Skeletal muscle satellite cell (primary cell): ENCODE measurements around the gene RSPH6A.

ENCODE experiments used
- H3K27me3 ChIP-seq: 2 replicates; pipeline ENCODE4 v1.7.0; 2013; ENCODE audit warnings: low read length; ENCODE audit not compliant: control insufficient read depth, insufficient read depth
- H3K36me3 ChIP-seq: 2 replicates; pipeline ENCODE4 v1.7.0; 2013; ENCODE audit warnings: mild to moderate bottlenecking, control low read depth, low read length; ENCODE audit not compliant: insufficient read depth
- H3K4me1 ChIP-seq: 2 replicates; pipeline ENCODE4 v1.7.0; 2013; ENCODE audit warnings: low read length; ENCODE audit not compliant: control insufficient read depth, insufficient read depth
- H3K4me2 ChIP-seq: 2 replicates; pipeline ENCODE4 v1.7.0; 2013; ENCODE audit warnings: mild to moderate bottlenecking, low read length
- H3K4me3 ChIP-seq: 2 replicates; pipeline ENCODE4 v1.7.0; 2013; ENCODE audit warnings: low read length
- H3K9ac ChIP-seq: 2 replicates; pipeline ENCODE4 v1.7.0; 2013; ENCODE audit warnings: mild to moderate bottlenecking, low read depth, low read length, moderate library complexity
- H3K9me3 ChIP-seq: replicated peaks from 2 replicates; pipeline ENCODE4 v1.7.0; 2013; ENCODE audit warnings: mild to moderate bottlenecking, control low read depth, low read length

Gene RSPH6A

DNA sequence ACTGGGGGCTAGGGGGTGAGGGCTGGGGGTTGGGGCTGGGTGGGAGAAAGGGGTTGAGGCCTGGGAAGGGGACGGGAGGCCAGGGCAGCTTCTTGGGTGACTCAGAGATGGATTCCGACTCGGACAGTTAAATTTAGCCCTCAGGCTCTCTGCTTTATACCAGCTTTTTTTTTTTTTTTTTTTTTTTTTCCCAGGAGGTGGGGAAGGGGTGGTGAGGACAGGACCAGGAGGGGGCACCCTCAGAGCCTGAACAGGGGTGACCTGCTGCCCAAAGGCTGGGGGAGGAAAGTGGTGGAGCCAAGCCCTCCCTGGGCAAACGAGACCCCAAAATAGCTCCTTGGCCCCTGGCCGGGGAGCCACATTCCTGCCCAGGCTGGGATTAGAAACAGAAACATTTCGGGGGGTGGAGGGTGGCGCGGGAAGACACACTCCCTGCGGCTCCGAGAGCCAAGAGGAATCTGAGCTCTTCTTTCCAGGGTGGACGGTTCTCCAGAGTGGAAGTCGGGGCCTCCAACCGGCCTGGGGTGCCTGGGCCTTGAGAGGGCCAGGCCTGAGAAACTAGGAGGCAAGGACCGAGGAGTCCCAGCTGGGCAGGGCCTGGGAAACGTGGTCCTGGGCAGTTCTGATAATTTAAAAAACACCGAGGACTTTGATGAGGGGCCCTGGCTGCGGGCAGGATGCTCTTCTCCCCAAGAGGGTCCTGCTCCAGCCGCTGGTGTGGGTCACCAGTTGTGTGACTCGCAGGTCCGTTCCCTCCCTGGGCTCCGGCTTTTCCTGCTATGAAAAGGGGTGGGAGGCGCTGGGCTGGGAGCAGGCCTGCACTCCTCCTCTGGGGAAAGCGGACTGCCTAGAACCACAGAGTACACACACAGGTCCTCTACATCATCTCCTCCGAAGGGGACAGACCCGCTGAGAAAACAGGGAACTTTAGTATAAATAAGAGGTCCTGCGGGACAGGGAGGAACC, 32.0 kb downstream of the RSPH6A start:
- H3K9ac ChIP-seq, result peak overlapping the region; percentile 80
- H3K4me3 ChIP-seq, result peak overlapping the region; percentile 74
- H3K4me1 ChIP-seq, result peaks cover 58% of the 10 kb centered on the region
- H3K4me2 ChIP-seq, result peak overlapping the region; percentile 82
- no peaks in the 10 kb centered on the region for H3K9me3 ChIP-seq
- H3K27me3 ChIP-seq, result no peaks in the 10 kb centered on the region
- H3K36me3 ChIP-seq, result peaks cover 51% of the 10 kb centered on the region

DNA sequence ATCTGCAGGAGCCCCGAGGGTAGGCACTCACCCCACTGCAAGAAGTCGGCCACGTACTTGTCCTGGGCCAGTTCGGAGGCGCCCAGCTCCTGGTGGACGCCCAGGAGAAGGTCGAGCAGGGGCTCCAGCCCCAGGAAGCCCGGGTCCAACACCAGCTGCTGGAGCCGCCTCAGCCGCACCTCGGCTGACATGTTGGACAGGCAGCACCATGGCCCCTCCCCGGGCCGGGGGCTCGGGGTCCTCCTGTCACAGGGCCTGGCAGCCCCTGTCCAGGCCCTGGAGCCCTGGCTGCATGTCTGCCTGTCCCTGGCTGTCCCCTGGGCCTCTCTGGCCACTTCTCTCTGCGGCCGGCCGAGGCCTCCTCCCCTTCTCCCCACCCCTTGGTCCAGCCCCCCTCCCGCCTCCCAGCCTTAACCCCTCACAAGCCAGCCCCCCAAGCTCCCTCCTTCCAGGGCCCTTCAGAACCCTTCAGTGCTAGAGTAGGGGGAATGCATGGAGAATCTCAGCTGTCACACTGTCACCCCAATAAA, 32.9 kb downstream of the RSPH6A start, which contains the start of gene DMPK:
TSS of gene DMPK (minus strand) at position 329 of the 530 bp plus-strand sequence. CDS start at position 191, 138 bp downstream.
- peaks cover 53% of the 10 kb centered on the region for H3K36me3 ChIP-seq
- H3K9ac ChIP-seq, result peak within 1 kb of the TSS; percentile 80
- peak within 1 kb of the TSS; percentile 74 for H3K4me3 ChIP-seq
- no peaks in the 10 kb centered on the region for H3K27me3 ChIP-seq
- no peaks in the 10 kb centered on the region for H3K9me3 ChIP-seq
- peaks cover 58% of the 10 kb centered on the region for H3K4me1 ChIP-seq
- peak within 1 kb of the TSS; percentile 82 for H3K4me2 ChIP-seq

DNA sequence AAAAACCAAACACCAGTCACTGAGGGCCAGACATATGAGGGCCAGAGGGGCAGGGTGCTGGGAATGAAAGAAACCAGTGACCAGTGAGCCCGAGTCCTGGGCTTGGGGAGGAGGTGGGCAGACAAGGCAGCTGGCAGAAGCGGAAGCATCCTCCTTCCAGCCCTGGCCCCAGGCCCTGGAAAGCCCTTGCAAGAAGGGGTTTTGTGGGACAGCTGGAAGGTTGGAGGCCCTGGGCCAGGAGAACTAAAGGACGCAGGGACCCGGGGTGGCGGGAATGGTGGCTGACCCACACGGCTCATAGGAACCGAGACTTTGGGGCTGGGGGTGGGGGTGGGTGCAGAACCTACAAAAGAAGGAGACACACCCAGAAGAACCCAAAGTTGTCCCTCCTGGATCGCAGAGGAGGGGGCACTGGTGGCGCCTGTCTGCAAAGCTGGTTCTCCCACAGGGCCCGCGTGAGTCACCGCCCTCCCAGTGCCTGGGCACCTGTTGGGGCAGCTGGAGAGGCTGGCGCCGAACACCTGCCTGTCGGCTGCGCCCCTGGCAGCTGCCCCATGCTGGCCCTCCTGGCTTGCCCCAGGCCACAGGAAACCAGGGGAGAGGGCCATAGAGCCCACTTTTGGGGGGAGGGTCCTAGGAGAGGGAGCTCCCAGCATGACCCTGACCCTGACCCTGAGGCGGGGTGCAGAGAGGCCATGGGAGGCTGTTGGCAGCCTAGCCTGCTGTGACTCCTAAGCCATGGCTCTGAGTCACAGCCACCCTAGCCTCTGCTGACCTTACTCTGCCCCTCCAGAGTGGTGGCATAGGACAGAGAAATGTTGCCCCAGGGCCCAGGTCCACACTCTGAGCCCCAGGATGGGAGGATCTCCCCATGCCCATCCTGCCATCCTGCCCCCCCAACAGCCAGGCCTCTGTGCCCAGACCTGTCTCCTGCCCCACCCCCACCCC, 33.6 kb downstream of the RSPH6A start:
- Histone ChIP-seq H3K4me3 (peak overlapping the region; percentile 74), H3K4me2 (peak overlapping the region; percentile 82), H3K4me1 (peaks cover 58% of the 10 kb centered on the region), H3K9me3 (no peaks in the 10 kb centered on the region), H3K9ac (peak overlapping the region; percentile 70), H3K36me3 (peaks cover 53% of the 10 kb centered on the region), H3K27me3 (no peaks in the 10 kb centered on the region)

DNA sequence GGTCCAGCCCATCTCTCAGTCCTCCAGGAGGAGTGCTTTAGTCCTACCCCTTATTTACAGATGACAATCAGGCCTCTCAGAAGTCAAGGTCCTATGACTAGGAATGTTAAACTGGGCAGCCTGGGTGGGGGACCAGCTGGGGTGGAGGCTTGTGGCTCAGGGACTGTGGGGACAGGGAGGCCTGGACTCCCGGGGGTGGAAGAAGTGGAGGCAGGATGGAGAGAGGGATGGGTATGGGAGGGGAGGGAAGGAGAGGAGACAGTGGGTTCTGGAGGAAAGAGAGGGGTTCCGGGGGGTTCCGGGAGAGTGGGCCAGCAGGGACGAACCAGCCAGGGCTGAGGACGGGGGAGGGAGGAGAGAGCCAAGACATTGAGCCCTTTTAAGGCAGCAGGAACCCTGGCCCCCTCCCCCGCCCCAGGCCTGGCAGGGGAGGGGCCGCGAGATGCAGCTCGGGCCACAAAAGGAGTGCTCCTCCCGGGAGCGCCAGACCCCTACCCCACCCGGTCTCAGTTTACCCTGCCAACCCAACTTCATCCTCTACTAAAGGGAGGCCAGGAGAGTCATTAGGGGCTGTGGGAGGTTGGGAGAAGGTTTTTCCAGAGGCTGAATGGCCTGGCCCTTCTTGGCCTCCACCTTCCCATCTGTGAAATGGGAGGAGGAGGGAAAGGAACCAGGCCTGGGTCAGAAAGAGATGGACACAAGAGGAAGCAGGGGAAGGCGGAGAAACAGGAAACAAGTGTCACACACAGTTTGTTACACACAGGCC, 34.5 kb downstream of the RSPH6A start:
- H3K9ac ChIP-seq, result peak overlapping the region; percentile 70
- H3K4me1 ChIP-seq, result peaks cover 57% of the 10 kb centered on the region
- H3K4me3 ChIP-seq, result peak overlapping the region; percentile 74
- peak overlapping the region; percentile 82 for H3K4me2 ChIP-seq
- no peaks in the 10 kb centered on the region for H3K27me3 ChIP-seq
- H3K9me3 ChIP-seq, result no peaks in the 10 kb centered on the region
- H3K36me3 ChIP-seq, result peaks cover 46% of the 10 kb centered on the region

DNA sequence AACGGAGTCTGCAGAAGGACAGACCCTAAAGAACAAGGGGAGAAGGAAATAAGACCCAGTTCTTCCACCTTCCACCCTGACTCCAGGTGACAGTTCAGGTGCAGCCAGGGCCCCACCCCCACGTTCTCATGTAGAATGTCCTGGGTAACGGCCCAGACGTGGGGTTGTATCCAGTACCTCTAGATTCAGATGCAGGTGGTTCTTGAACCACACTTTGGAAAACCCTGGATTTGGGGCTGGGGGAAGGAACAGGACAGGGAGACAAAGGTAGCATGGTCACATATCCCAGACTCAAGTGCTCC, 35.0 kb downstream of the RSPH6A start:
- peak overlapping the region; percentile 82 for H3K4me2 ChIP-seq
- peaks cover 40% of the 10 kb centered on the region for H3K36me3 ChIP-seq
- H3K4me3 ChIP-seq, result peak overlapping the region; percentile 74
- no peaks in the 10 kb centered on the region for H3K9me3 ChIP-seq
- peaks cover 52% of the 10 kb centered on the region for H3K4me1 ChIP-seq
- no peaks in the 10 kb centered on the region for H3K27me3 ChIP-seq
- H3K9ac ChIP-seq, result no peak overlapping the region

DNA sequence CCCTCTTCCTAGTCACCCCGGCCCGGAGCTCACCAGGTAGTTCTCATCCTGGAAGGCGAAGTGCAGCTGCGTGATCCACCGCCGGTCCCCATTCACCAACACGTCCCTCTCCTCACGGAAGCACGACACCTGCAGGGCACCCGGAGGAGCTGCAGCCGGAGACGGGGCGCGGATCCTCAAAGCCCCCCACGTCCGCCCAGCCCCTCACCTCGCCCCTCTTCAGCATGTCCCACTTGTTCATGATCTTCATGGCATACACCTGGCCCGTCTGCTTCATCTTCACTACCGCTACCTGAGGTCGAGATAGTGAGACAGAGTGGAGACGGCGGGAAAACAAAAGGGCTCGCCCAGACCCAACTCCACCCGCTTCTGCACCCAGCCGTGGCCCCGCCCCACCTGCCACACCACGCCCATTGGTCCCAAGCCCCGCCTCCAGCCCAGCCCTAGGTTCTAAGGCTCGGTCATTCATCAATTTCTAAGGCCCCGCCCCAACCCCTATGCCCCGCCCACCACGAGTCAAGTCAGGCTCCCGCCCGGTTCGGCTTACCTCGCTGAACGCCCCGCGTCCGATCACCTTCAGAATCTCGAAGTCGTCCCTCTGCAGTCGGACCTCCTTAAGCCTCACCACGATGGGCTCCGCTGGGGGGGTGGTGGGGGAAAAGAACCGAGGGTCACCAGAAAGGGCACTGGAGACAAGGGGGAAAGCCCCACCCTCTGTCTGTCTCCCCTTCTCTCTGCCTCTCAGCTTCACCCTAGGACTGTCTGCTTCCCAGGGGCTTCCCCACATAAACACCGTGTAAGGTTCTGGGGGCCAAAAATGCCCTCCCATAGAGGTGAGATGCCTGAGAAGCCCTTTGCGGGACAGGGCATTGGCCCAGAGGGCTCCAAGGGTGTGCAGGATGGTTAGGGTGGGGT, 35.6 kb downstream of the RSPH6A start:
- H3K9me3 ChIP-seq, result no peaks in the 10 kb centered on the region
- peak overlapping the region; percentile 82 for H3K4me2 ChIP-seq
- no peaks in the 10 kb centered on the region for H3K27me3 ChIP-seq
- peaks cover 46% of the 10 kb centered on the region for H3K4me1 ChIP-seq
- H3K9ac ChIP-seq, result no peak overlapping the region
- H3K36me3 ChIP-seq, result peaks cover 41% of the 10 kb centered on the region
- H3K4me3 ChIP-seq, result peak overlapping the region; percentile 74

DNA sequence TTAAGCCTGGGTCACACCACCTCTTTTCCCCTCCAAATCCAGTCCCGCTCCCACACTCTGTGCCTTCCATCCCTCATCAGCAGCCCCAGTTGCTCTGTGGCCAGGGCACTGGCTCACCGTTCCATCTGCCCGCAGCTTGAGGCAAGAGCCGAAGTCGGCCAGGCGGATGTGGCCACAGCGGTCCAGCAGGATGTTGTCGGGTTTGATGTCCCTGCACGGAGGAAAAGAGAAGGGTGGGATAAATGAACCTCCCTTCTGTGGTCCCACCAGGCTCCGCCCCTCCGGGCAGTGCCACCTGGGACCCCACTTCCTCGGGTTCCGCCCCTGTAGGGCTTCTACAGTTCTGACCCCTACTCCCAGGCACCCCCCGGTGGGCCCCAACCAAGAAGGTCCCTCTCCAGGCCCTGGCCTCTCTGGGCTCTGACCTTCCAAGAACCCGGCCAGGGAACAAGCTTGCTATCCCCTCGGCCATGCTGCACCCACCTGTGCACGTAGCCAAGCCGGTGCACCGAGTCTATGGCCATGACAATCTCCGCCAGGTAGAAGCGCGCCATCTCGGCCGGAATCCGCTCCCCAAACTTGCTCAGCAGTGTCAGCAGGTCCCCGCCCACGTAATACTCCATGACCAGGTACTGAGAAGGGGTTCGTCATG, 37.0 kb downstream of the RSPH6A start:
- no peak overlapping the region for H3K9ac ChIP-seq
- H3K36me3 ChIP-seq, result peaks cover 46% of the 10 kb centered on the region
- H3K4me3 ChIP-seq, result no peak overlapping the region
- H3K9me3 ChIP-seq, result no peaks in the 10 kb centered on the region
- H3K4me2 ChIP-seq, result no peak overlapping the region
- H3K27me3 ChIP-seq, result no peaks in the 10 kb centered on the region
- peaks cover 32% of the 10 kb centered on the region for H3K4me1 ChIP-seq

DNA sequence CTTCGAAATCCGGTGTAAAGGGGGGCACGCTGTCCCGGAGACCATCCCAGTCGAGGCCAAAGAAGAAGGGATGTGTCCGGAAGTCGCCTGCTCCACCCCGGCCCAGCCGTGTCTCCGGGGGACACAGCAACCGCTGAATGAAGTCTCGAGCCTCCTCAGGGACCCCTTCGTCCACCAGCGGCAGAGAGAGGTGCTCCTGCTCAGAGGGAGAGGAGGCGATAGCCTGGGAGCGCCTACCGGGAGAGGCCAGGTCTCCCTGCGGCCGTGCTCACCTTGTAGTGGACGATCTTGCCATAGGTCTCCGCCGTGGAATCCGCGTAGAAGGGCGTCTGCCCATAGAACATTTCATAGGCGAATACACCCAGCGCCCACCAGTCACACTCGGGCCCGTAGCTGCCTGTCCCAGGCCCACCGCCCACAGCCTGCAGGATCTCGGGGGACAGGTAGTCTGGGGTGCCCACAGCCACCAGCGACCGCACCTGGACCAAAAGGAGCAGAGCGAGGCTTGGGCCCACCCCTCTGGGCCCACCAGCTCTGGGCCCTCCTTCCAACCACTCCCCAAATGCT, 37.6 kb downstream of the RSPH6A start:
- no peak overlapping the region for H3K4me3 ChIP-seq
- H3K9me3 ChIP-seq, result no peaks in the 10 kb centered on the region
- no peak overlapping the region for H3K4me2 ChIP-seq
- peaks cover 46% of the 10 kb centered on the region for H3K36me3 ChIP-seq
- H3K27me3 ChIP-seq, result no peaks in the 10 kb centered on the region
- peaks cover 27% of the 10 kb centered on the region for H3K4me1 ChIP-seq
- H3K9ac ChIP-seq, result no peak overlapping the region

DNA sequence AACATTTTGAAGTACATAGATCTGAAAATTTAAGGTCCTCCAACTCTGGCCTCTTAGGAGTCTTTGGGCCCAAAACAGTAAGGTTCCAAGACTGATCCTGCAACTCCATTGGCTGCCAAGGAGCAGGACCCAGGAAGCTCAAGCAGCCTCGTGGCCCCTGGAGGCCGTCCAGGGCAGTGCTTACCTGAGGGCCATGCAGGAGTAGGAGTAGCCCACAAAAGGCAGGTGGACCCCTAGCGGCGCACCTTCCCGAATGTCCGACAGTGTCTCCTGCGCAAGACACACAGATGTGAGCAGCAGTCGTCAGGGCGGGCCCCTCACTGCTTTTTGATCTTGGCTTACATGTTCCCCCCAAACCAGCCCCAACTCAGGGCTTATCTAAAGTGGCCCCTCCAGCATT, 40.3 kb downstream of the RSPH6A start:
- Histone ChIP-seq H3K4me1 (peaks cover 10% of the 10 kb centered on the region), H3K9ac (no peak overlapping the region), H3K4me2 (no peak overlapping the region), H3K9me3 (no peaks in the 10 kb centered on the region), H3K36me3 (peaks cover 42% of the 10 kb centered on the region), H3K27me3 (no peaks in the 10 kb centered on the region), H3K4me3 (no peak overlapping the region)
